Loucy (cell line): Measurements from ENCODE around the gene CACNA1I.

Source experiments
- H2AFZ ChIP-seq: fragments of 200-600 bp; sonication (generic); 2 replicates; pipeline ENCODE4 v1.6.0; 2016; ENCODE audit warnings: antibody characterized with exemption, mild to moderate bottlenecking, low read length, moderate library complexity
- H3F3A ChIP-seq: fragments of 200-600 bp; 2 replicates; pipeline ENCODE4 v1.6.0; 2016; ENCODE audit warnings: antibody characterized with exemption, low read depth, mild to moderate bottlenecking
- H3K27me3 ChIP-seq: fragments of 200-600 bp; sonication (generic); 2 replicates; pipeline ENCODE4 v1.6.1; 2014; ENCODE audit warnings: low read length, mild to moderate bottlenecking; ENCODE audit not compliant: insufficient read depth, poor library complexity, severe bottlenecking
- H3K36me3 ChIP-seq: fragments of 200-600 bp; sonication (generic); 2 replicates; pipeline ENCODE4 v1.6.1; 2016; ENCODE audit warnings: low read length; ENCODE audit not compliant: insufficient read depth
- H3K4me1 ChIP-seq: fragments of 200-600 bp; sonication (generic); 2 replicates; pipeline ENCODE4 v1.5.1; 2014; ENCODE audit warnings: low read length, mild to moderate bottlenecking; ENCODE audit not compliant: insufficient read depth, poor library complexity, severe bottlenecking
- H3K4me2 ChIP-seq: fragments of 200-600 bp; sonication (generic); 2 replicates; pipeline ENCODE4 v1.6.0; 2014; ENCODE audit warnings: antibody characterized with exemption, low read length, low read depth, mild to moderate bottlenecking; ENCODE audit not compliant: poor library complexity, severe bottlenecking
- H3K4me3 ChIP-seq: fragments of 200-600 bp; sonication (generic); 2 replicates; pipeline ENCODE4 v1.5.1; 2014; ENCODE audit warnings: low read length, mild to moderate bottlenecking, mixed read lengths; ENCODE audit not compliant: poor library complexity, severe bottlenecking
- H3K79me2 ChIP-seq: fragments of 200-600 bp; sonication (generic); 2 replicates; pipeline ENCODE4 v1.6.1; 2014; ENCODE audit warnings: low read length; ENCODE audit not compliant: insufficient read depth
- H3K9ac ChIP-seq: fragments of 200-600 bp; sonication (generic); 2 replicates; pipeline ENCODE4 v1.6.0; 2014; ENCODE audit warnings: mild to moderate bottlenecking, low read depth, low read length, moderate library complexity; ENCODE audit not compliant: poor library complexity, severe bottlenecking
- H3K9me2 ChIP-seq: fragments of 200-600 bp; sonication (generic); replicated peaks from 2 replicates; pipeline ENCODE4 v1.6.1; 2016; ENCODE audit warnings: low read depth, low read length, mixed read lengths
- H3K9me3 ChIP-seq: fragments of 200-600 bp; sonication (generic); 2 replicates; pipeline ENCODE4 v1.6.1; 2014; ENCODE audit warnings: mild to moderate bottlenecking, antibody characterized with exemption, low read length, low read depth; ENCODE audit not compliant: insufficient read depth
- H4K20me1 ChIP-seq: fragments of 200-600 bp; sonication (generic); 2 replicates; pipeline ENCODE4 v1.6.0; 2014; ENCODE audit warnings: antibody characterized with exemption, low read length, mild to moderate bottlenecking; ENCODE audit not compliant: insufficient read depth, poor library complexity, severe bottlenecking
- EZH2phosphoT487 ChIP-seq: fragments of 200-600 bp; IDR thresholded peaks from 2 replicates; pipeline ENCODE4 v1.6.1; 2018; ENCODE audit warnings: antibody characterized with exemption, mild to moderate bottlenecking, moderate library complexity, borderline replicate concordance
- TF ChIP-seq, protein P1 (sequence below): fragments of 200-600 bp; sonication (generic); conservative IDR thresholded peaks from 2 replicates; pipeline ENCODE4 v1.5.1; 2014; ENCODE audit warnings: mild to moderate bottlenecking, antibody characterized with exemption, low read length

CACNA1I gene

DNA sequence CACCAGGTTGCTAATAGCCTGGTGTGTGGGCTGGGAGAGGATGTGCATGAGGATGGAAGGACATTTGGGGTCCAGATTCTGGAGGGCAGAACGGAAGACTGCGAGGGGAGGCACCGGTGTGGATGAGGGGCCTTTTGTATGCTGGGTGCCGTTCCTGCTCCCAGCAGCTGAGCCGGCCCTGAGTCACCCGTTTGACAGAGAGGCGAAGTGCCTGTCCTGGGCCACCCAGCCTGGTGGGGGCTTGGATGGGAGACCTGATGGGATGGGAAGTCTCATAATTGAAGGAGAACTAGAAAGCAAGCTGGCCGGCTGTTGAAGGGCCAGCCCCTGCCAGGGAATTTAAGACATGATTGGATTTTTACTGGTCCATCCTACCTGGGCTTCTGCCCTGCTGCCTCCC is 10.8 kb downstream of the CACNA1I start:
- Histone ChIP-seq H3K4me2 (no peak overlapping the region), H3K4me3 (no peak overlapping the region), H3K27me3 (no peaks in the 10 kb centered on the region), H2AFZ (no peak overlapping the region), H3K36me3 (no peaks in the 10 kb centered on the region), H3F3A (no peaks in the 10 kb centered on the region), H3K4me1 (no peaks in the 10 kb centered on the region), H3K79me2 (no peaks in the 10 kb centered on the region), H3K9me3 (no peaks in the 10 kb centered on the region), H3K9ac (no peak overlapping the region), H3K9me2 (no peaks in the 10 kb centered on the region), H4K20me1 (no peaks in the 10 kb centered on the region)
- no peak for TF ChIP-seq EZH2phosphoT487
- TF ChIP-seq, protein P1, sequence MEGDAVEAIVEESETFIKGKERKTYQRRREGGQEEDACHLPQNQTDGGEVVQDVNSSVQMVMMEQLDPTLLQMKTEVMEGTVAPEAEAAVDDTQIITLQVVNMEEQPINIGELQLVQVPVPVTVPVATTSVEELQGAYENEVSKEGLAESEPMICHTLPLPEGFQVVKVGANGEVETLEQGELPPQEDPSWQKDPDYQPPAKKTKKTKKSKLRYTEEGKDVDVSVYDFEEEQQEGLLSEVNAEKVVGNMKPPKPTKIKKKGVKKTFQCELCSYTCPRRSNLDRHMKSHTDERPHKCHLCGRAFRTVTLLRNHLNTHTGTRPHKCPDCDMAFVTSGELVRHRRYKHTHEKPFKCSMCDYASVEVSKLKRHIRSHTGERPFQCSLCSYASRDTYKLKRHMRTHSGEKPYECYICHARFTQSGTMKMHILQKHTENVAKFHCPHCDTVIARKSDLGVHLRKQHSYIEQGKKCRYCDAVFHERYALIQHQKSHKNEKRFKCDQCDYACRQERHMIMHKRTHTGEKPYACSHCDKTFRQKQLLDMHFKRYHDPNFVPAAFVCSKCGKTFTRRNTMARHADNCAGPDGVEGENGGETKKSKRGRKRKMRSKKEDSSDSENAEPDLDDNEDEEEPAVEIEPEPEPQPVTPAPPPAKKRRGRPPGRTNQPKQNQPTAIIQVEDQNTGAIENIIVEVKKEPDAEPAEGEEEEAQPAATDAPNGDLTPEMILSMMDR = no peak

DNA sequence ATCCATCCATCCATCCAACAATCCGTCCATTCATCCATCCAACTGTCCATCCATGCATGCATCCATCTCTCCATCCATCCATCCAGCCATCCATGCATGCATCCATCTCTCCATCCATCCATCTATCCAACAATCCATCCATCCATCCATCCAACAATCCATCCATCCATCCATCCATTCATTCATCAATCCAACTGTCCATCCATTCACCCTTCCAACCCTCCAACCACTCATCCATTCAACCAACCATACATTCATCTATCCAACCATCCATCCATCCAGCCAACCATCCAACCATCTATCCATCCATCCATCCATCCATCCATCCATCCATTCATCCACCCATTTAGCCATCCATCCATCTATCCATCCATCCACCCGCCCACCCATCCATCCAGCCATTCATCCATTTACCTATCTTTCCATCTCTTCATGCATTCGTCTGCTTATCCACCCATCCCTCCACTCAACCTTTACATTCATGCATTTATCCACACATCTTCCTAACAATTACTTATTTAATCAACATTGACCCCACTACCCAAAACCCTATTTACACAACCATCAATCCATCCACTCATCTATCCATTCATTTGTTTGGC is 12.6 kb downstream of the CACNA1I start:
- H3K79me2 ChIP-seq = no peaks in the 10 kb centered on the region
- H3K4me2 ChIP-seq = no peak overlapping the region
- H4K20me1 ChIP-seq = no peaks in the 10 kb centered on the region
- TF ChIP-seq, protein P1 = no peak
- TF ChIP-seq EZH2phosphoT487 = no peak
- no peaks in the 10 kb centered on the region for H3K9me2 ChIP-seq
- H3K4me3 ChIP-seq = no peak overlapping the region
- no peaks in the 10 kb centered on the region for H3K4me1 ChIP-seq
- no peak overlapping the region for H3K9ac ChIP-seq
- H3K9me3 ChIP-seq = no peaks in the 10 kb centered on the region
- H3F3A ChIP-seq = no peaks in the 10 kb centered on the region
- H3K27me3 ChIP-seq = no peaks in the 10 kb centered on the region
- H3K36me3 ChIP-seq = no peaks in the 10 kb centered on the region
- H2AFZ ChIP-seq = no peak overlapping the region

DNA sequence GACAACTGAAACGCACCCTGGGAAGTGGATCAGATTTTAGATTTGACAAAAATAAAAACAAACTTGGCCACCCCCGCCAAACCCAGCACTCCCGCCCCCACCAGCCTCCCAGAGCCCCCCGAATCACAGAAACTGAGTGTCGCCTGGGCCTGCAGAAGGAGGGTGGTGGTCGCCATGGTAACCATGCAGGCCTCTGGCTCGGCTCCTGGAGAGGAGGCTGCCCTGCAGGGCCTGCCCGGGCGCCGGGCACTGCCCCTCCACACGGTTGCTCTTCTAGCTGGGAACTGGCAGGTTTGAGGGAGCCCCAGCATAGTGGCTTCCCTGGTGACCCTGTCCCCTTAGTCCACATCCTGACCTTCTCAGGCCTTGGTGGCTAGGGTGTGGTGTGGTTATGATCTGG is 19.3 kb downstream of the CACNA1I start:
- Histone ChIP-seq H3K4me2 (no peak overlapping the region), H2AFZ (no peak overlapping the region), H4K20me1 (no peaks in the 10 kb centered on the region), H3K79me2 (no peaks in the 10 kb centered on the region), H3K4me1 (no peaks in the 10 kb centered on the region), H3K9me2 (no peaks in the 10 kb centered on the region), H3F3A (no peaks in the 10 kb centered on the region), H3K4me3 (no peak overlapping the region), H3K36me3 (no peaks in the 10 kb centered on the region), H3K9me3 (no peaks in the 10 kb centered on the region), H3K9ac (no peak overlapping the region), H3K27me3 (no peaks in the 10 kb centered on the region)
- TF ChIP-seq, protein P1 = no peak
- no peak for TF ChIP-seq EZH2phosphoT487
